ENCODE measurements around the gene ABCA3. TPM values are rescaled to one million over a fixed set of nuclear protein-coding genes. Genes with fewer than 3 reads are reported as not detected.
A peak's percentile ranks its signal among the peaks of the same experiment; 100 is the strongest.
"Not testable (repeated sequence)": the region's sequence is repeated elsewhere in the genome, so short reads cannot be mapped to it uniquely, and the experiment has no call there.

The ABCA3 gene
- total RNA-seq, 2 experiments from 2014 or later, result 2.9 to 3.6 TPM

- ChIA-PET CTCF (interaction anchor here (1.8 kb wide), 1 partner anchor 65 kb away, joined by 5 read pairs; no protein-coding TSS in a partner anchor), POLR2A (interaction anchor here (1.5 to 6.3 kb wide), 4 partner anchors 9 to 24 kb away, joined by 3 to 59 read pairs (median 5); partner anchors contain the start of genes DNASE1L2 and ECI1)
- Mint-ChIP-seq H3K27ac (no peak overlapping the region), H3K36me3 (ENCODE audit: low read depth) (peaks cover 78% of the 10 kb centered on the region), H3K27me3 (no peaks in the 10 kb centered on the region), H3K4me3 (no peak overlapping the region), H3K9me3 (no peaks in the 10 kb centered on the region), H3K4me1 (ENCODE audit: low read depth) (peaks cover 13% of the 10 kb centered on the region)
- DNase-seq (no peak), ATAC-seq (no peak)
- no peak for TF ChIP-seq CTCF (IDR thresholded peaks at IDR 0.05)
- intact Hi-C loops (cut with micrococcal nuclease), result no loop called here
Observed at GRCh38 chr16:2260250-2260649, 80.3 kb downstream of the ABCA3 start.

- not testable (repeated sequence) for H3K27ac Mint-ChIP-seq
- POLR2A ChIA-PET, result interaction anchor here (0.7 to 6.3 kb wide), 10 partner anchors 7 to 102 kb away, joined by 3 to 59 read pairs (median 4); partner anchors contain the start of genes DNASE1L2, ECI1 and RNPS1
- peaks cover 71% of the 10 kb centered on the region for H3K36me3 Mint-ChIP-seq (ENCODE audit: low read depth)
Observed at GRCh38 chr16:2258530-2258929, 82.0 kb downstream of the ABCA3 start.

GRCh38 chr16:2257726-2258125, 82.8 kb downstream of the ABCA3 start:
- peaks cover 70% of the 10 kb centered on the region for H3K36me3 Mint-ChIP-seq (ENCODE audit: low read depth)
- no peak overlapping the region for H3K27ac Mint-ChIP-seq
- intact Hi-C loops (cut with micrococcal nuclease), result no loop called here
- DNase-seq (no peak), ATAC-seq (no peak)
- no peaks in the 10 kb centered on the region for H3K9me3 Mint-ChIP-seq
- no peak overlapping the region for H3K4me3 Mint-ChIP-seq
- H3K4me1 Mint-ChIP-seq (ENCODE audit: low read depth), result peaks cover 5% of the 10 kb centered on the region
- no peaks in the 10 kb centered on the region for H3K27me3 Mint-ChIP-seq
- ChIA-PET CTCF (interaction anchor here (1.2 kb wide), 1 partner anchor 11 kb away, joined by 3 read pairs; no protein-coding TSS in a partner anchor), POLR2A (interaction anchor here (0.7 to 2.3 kb wide), 9 partner anchors 10 to 276 kb away, joined by 3 to 7 read pairs (median 4); partner anchors contain the start of gene RNPS1)
- TF ChIP-seq CTCF (IDR thresholded peaks at IDR 0.05), result no peak

More at GRCh38 chr16:2258530-2258929, 82.0 kb downstream of the ABCA3 start:
- CTCF ChIA-PET, result interaction anchor here (1.6 to 1.8 kb wide), 2 partner anchors 64 to 236 kb away, joined by 3 to 5 read pairs; no protein-coding TSS in a partner anchor
- DNase-seq; H3K9me3 Mint-ChIP-seq; ATAC-seq; intact Hi-C loops (cut with micrococcal nuclease); H3K4me1 Mint-ChIP-seq (ENCODE audit: low read depth); H3K27me3 Mint-ChIP-seq; H3K4me3 Mint-ChIP-seq: not testable (repeated sequence)

GRCh38 chr16:2256531-2257140, 83.9 kb downstream of the ABCA3 start:
- DNase-seq (no peak), ATAC-seq (no peak)
- Mint-ChIP-seq H3K4me1 (ENCODE audit: low read depth) (peaks cover 9% of the 10 kb centered on the region), H3K27me3 (no peaks in the 10 kb centered on the region), H3K27ac (peak overlapping the region; percentile 39), H3K9me3 (no peaks in the 10 kb centered on the region), H3K4me3 (no peak overlapping the region), H3K36me3 (ENCODE audit: low read depth) (peaks cover 61% of the 10 kb centered on the region)
- ChIA-PET POLR2A (interaction anchor here (0.8 to 2.3 kb wide), 9 partner anchors 9 to 105 kb away, joined by 3 to 7 read pairs (median 4); no protein-coding TSS in a partner anchor), CTCF (interaction anchor here (1.2 kb wide), 1 partner anchor 10 kb away, joined by 3 read pairs; no protein-coding TSS in a partner anchor)
- TF ChIP-seq CTCF (IDR thresholded peaks at IDR 0.05), result no peak
- intact Hi-C loops (cut with micrococcal nuclease), result no loop called here

- DNase-seq (no peak), ATAC-seq (no peak)
- Mint-ChIP-seq H3K4me1 (ENCODE audit: low read depth) (peaks cover 14% of the 10 kb centered on the region), H3K36me3 (ENCODE audit: low read depth) (peaks cover 51% of the 10 kb centered on the region), H3K9me3 (no peaks in the 10 kb centered on the region), H3K4me3 (no peak overlapping the region), H3K27me3 (no peaks in the 10 kb centered on the region), H3K27ac (peak overlapping the region; percentile 49)
- intact Hi-C loops (cut with micrococcal nuclease), result no loop called here
- no peak for TF ChIP-seq CTCF (IDR thresholded peaks at IDR 0.05)
- CTCF ChIA-PET, result interaction anchor here (2.7 kb wide), 2 partner anchors 10 to 28 kb away, joined by 9 to 10 read pairs; no protein-coding TSS in a partner anchor
- POLR2A ChIA-PET, result interaction anchor here (0.6 to 3.8 kb wide), 11 partner anchors 8 to 272 kb away, joined by 3 to 59 read pairs (median 4); partner anchors contain the start of gene TRAF7
Observed at GRCh38 chr16:2253293-2253692, 87.2 kb downstream of the ABCA3 start.
